Fibroblast of lung (primary cell): ENCODE measurements around the gene CHST8.

ENCODE experiments used
- CTCF ChIP-seq, 2 donors: IDR thresholded peaks in 1 of 2; conservative IDR thresholded peaks in 1 of 2; 1 replicate in 1 of 2; 2 replicates in 1 of 2; pipeline ENCODE4 v1.5.1; 2011 to 2012; ENCODE audit warnings: low read length in 2 of 2, control low read depth in 1 of 2, inconsistent platforms in 1 of 2, low read depth in 1 of 2, mild to moderate bottlenecking in 1 of 2
- EZH2 ChIP-seq: IDR thresholded peaks from 2 replicates; pipeline ENCODE4 v1.5.1; 2012; ENCODE audit warnings: low read length, control low read depth, mild to moderate bottlenecking; ENCODE audit errors: missing control alignments

GRCh38 chr19:33638167-33639034 is 16.6 kb downstream of the CHST8 start:
- TF ChIP-seq CTCF (conservative IDR thresholded peaks at IDR 0.05 in 1 of 2, IDR thresholded peaks at IDR 0.05 in 1 of 2; ENCODE audit: low read depth in 1 of 2, low read length in 2 of 2): no peak
- no peak for TF ChIP-seq EZH2
